ENCODE measurements around the gene ERBB4. TPM values are rescaled to one million over a fixed set of nuclear protein-coding genes. Genes with fewer than 3 reads are reported as not detected.

ERBB4 gene
- polyA plus RNA-seq, 2 of the 4 experiments (the other 2 are of a cell fraction) = not detected

DNA sequence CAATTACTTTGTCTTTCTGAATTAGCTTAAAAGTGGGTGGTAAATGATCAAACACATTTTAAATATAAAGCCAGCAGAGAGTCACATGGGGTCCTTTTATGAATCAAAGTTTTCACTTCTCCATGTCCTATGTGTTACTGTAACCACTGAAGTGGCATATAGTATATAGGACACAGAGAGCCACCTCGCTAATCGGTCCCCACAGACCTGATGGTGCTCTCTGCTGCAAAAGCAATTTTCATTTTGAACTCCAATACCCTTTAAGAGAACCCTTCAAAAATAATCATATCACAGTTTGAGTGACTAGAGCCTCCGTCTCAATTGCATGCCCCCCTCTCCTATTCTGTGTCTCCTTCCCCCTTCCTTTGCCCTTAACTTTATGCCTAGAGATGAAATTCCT is 272.8 kb downstream of the ERBB4 start:
- no peak for FAIRE-seq
- no peak for DNase-seq (ENCODE audit: low read depth in 1 of 2, low spot score in 1 of 2)
- CTCF ChIA-PET = no interaction called here

GRCh38 chr2:212264187-212264586 is 274.4 kb downstream of the ERBB4 start:
- Histone ChIP-seq H3K4me3 (no peak overlapping the region), H3K4me1 (no peaks in the 10 kb centered on the region), H3K27ac (no peak overlapping the region), H3K9me3 (no peaks in the 10 kb centered on the region), H3K4me2 (no peak overlapping the region)
- ATAC-seq (no peak), FAIRE-seq (no peak), DNase-seq (ENCODE audit: low read depth in 1 of 2, low spot score in 1 of 2) (no peak)
- CTCF ChIA-PET = no interaction called here
- POLR2A ChIA-PET = no interaction called here
- TF ChIP-seq NR3C1 (IDR thresholded peaks at IDR 0.05) (no peak), REST (IDR thresholded peaks at IDR 0.05) (no peak), ZFP36 (IDR thresholded peaks at IDR 0.05; ENCODE audit: borderline replicate concordance, partially characterized antibody) (no peak), NPAS2 (CRISPR knock-in tag; IDR thresholded peaks at IDR 0.05; ENCODE audit: borderline replicate concordance) (no peak), JUNB (IDR thresholded peaks at IDR 0.05) (no peak), TFCP2L1 (CRISPR knock-in tag; IDR thresholded peaks at IDR 0.05) (no peak), JUN (IDR thresholded peaks at IDR 0.05) (no peak), ESRRA (IDR thresholded peaks at IDR 0.05; ENCODE audit: borderline replicate concordance, low read length) (no peak), RCOR1 (IDR thresholded peaks at IDR 0.05; ENCODE audit: low read depth, low read length) (no peak), ZC3H11A (IDR thresholded peaks at IDR 0.05) (no peak), CBX2 (IDR thresholded peaks at IDR 0.05; ENCODE audit: borderline replicate concordance, low read depth) (no peak)
- TF ChIP-seq, protein P1, sequence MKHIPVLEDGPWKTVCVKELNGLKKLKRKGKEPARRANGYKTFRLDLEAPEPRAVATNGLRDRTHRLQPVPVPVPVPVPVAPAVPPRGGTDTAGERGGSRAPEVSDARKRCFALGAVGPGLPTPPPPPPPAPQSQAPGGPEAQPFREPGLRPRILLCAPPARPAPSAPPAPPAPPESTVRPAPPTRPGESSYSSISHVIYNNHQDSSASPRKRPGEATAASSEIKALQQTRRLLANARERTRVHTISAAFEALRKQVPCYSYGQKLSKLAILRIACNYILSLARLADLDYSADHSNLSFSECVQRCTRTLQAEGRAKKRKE (CRISPR knock-in tag; IDR thresholded peaks at IDR 0.05; ENCODE audit: low read depth) = no peak
- TF ChIP-seq, protein P2, sequence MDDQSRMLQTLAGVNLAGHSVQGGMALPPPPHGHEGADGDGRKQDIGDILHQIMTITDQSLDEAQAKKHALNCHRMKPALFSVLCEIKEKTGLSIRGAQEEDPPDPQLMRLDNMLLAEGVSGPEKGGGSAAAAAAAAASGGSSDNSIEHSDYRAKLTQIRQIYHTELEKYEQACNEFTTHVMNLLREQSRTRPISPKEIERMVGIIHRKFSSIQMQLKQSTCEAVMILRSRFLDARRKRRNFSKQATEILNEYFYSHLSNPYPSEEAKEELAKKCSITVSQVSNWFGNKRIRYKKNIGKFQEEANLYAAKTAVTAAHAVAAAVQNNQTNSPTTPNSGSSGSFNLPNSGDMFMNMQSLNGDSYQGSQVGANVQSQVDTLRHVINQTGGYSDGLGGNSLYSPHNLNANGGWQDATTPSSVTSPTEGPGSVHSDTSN (IDR thresholded peaks at IDR 0.05) = no peak
- 41% methylated on average over 3 of the region's 3 CpGs for WGBS (ENCODE audit: missing lambda C conversion rate)

More for the DNA sequence above, 272.8 kb downstream of the ERBB4 start:
- no peaks in the 10 kb centered on the region for H3K4me1 ChIP-seq
- H3K4me2 ChIP-seq = no peak overlapping the region
- no peak overlapping the region for H3K27ac ChIP-seq
- no peaks in the 10 kb centered on the region for H3K9me3 ChIP-seq
- POLR2A ChIA-PET = no interaction called here
- no peak for TF ChIP-seq FOSL2 (IDR thresholded peaks at IDR 0.05)
- no peak for TF ChIP-seq FOSL2 (CRISPR knock-in tag; IDR thresholded peaks at IDR 0.05)
- TF ChIP-seq RFX5 (IDR thresholded peaks at IDR 0.05) = no peak
- TF ChIP-seq TP53 (CRISPR knock-in tag; IDR thresholded peaks at IDR 0.05) = no peak
- no peak for TF ChIP-seq GATA3 (IDR thresholded peaks at IDR 0.05; ENCODE audit: borderline replicate concordance)
- no peak for TF ChIP-seq JUNB (IDR thresholded peaks at IDR 0.05)
- no peak for TF ChIP-seq ZC3H11A (IDR thresholded peaks at IDR 0.05)
- TF ChIP-seq NPAS2 (CRISPR knock-in tag; IDR thresholded peaks at IDR 0.05; ENCODE audit: borderline replicate concordance) = no peak
- H3K4me3 ChIP-seq = no peak overlapping the region
- no peak for ATAC-seq
- WGBS (ENCODE audit: missing lambda C conversion rate) = 57% methylated on average over 3 of the region's 3 CpGs

DNA sequence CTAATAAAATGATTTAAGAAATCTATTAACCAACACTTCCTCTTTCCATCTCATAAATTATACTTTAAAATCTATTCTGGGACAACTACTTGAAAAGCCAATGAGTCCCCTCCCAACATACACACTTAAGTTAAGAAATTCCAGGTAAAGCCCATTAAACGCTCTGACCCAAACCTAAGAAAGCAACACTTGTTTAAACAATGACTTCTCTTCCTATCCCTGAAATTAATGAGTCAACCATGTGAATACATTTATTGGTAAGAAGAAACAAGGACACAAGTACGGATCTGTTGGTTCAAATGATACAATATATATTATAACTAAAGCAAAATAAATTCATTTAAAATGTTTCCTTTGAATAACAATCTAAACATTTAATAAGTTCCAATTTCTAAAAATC is 279.4 kb downstream of the ERBB4 start:
- DNase-seq (ENCODE audit: low read depth in 1 of 2, low spot score in 1 of 2) (no peak), ATAC-seq (no peak), FAIRE-seq (no peak)
- Histone ChIP-seq H3K9me3 (no peaks in the 10 kb centered on the region), H3K4me3 (no peak overlapping the region), H3K4me1 (no peaks in the 10 kb centered on the region), H3K4me2 (no peak overlapping the region), H3K27ac (no peak overlapping the region)
- 54% methylated on average over 2 of the region's 2 CpGs for WGBS (ENCODE audit: missing lambda C conversion rate)
- ChIA-PET POLR2A (no interaction called here), CTCF (no interaction called here)
- TF ChIP-seq MYC (IDR thresholded peaks at IDR 0.05; ENCODE audit: borderline replicate concordance, low read length) (no peak), HMGXB4 (CRISPR knock-in tag; IDR thresholded peaks at IDR 0.05; ENCODE audit: borderline replicate concordance) (no peak), NFE2L2 (conservative IDR thresholded peaks at IDR 0.05; ENCODE audit: low read length) (no peak), MAX (IDR thresholded peaks at IDR 0.05) (no peak), ZFP36 (IDR thresholded peaks at IDR 0.05; ENCODE audit: borderline replicate concordance, partially characterized antibody) (no peak), POLR2AphosphoS2 (conservative IDR thresholded peaks at IDR 0.05; ENCODE audit: low read length) (no peak), KDM1A (IDR thresholded peaks at IDR 0.05; ENCODE audit: low read depth) (no peak), EHMT2 (IDR thresholded peaks at IDR 0.05; ENCODE audit: low read depth) (no peak), JUN (IDR thresholded peaks at IDR 0.05) (no peak)
